GM12872 (cell line): Measurements from ENCODE around the gene CXCL8.
A peak's percentile ranks its signal among the peaks of the same experiment; 100 is the strongest.

Experiments
- CTCF ChIP-seq: IDR thresholded peaks from 3 replicates; pipeline ENCODE4 v1.5.1; 2011; ENCODE audit warnings: low read depth, mild to moderate bottlenecking, low read length, moderate library complexity; ENCODE audit not compliant: insufficient read depth

The CXCL8 gene

GRCh38 chr4:73727685-73728084, 12.7 kb upstream of the CXCL8 start:
- no peak for TF ChIP-seq CTCF

- TF ChIP-seq CTCF = no peak
Observed at GRCh38 chr4:73728091-73728741, 12.2 kb upstream of the CXCL8 start.

- peak; percentile 79 for TF ChIP-seq CTCF
Observed at GRCh38 chr4:73729534-73730165, 10.7 kb upstream of the CXCL8 start.

GRCh38 chr4:73730292-73730691, 10.1 kb upstream of the CXCL8 start:
- TF ChIP-seq CTCF = no peak

- TF ChIP-seq CTCF = no peak
Observed at GRCh38 chr4:73730867-73731266, 9.5 kb upstream of the CXCL8 start.

GRCh38 chr4:73731968-73732610, 8.3 kb upstream of the CXCL8 start:
- no peak for TF ChIP-seq CTCF

GRCh38 chr4:73732759-73733431, 7.5 kb upstream of the CXCL8 start:
- TF ChIP-seq CTCF = no peak
